GM23248 (cell line): ENCODE results near the gene SPTLC2. TPM values are rescaled to one million over a fixed set of nuclear protein-coding genes. Genes with fewer than 3 reads are reported as not detected.

ENCODE experiments used
- DNase-seq: peaks from one replicate; pipeline ENCODE4 v3.0.0-alpha.2; 2015
- H2AFZ ChIP-seq: fragments of 200-600 bp; sonication (generic); 2 replicates; pipeline ENCODE4 v1.6.1; 2016; ENCODE audit warnings: antibody characterized with exemption
- H3F3A ChIP-seq: fragments of 200-600 bp; sonication (generic); 2 replicates; pipeline ENCODE4 v1.6.1; 2016; ENCODE audit warnings: mild to moderate bottlenecking, antibody characterized with exemption, mixed run types; ENCODE audit not compliant: insufficient read depth
- H3K27ac ChIP-seq: fragments of 200-600 bp; sonication (generic); 2 replicates; pipeline ENCODE4 v1.5.1; 2016; ENCODE audit warnings: mild to moderate bottlenecking
- H3K27me3 ChIP-seq: fragments of 200-600 bp; sonication (generic); replicated peaks from 2 replicates; pipeline ENCODE4 v1.6.1; 2016; ENCODE audit warnings: mild to moderate bottlenecking; ENCODE audit not compliant: insufficient read depth
- H3K36me3 ChIP-seq: fragments of 200-600 bp; sonication (generic); 2 replicates; pipeline ENCODE4 v1.6.1; 2016; ENCODE audit warnings: low read depth, mild to moderate bottlenecking
- H3K4me1 ChIP-seq: fragments of 200-600 bp; sonication (generic); 2 replicates; pipeline ENCODE4 v1.6.1; 2016; ENCODE audit warnings: mild to moderate bottlenecking; ENCODE audit not compliant: insufficient read depth
- H3K4me2 ChIP-seq: fragments of 200-600 bp; sonication (generic); one replicate; pipeline ENCODE4 v1.6.1; 2016; ENCODE audit warnings: mild to moderate bottlenecking; ENCODE audit not compliant: unreplicated experiment
- H3K4me3 ChIP-seq: fragments of 200-600 bp; sonication (generic); 2 replicates; pipeline ENCODE4 v1.5.1; 2016; ENCODE audit warnings: mild to moderate bottlenecking
- H3K79me2 ChIP-seq: fragments of 200-600 bp; sonication (generic); 2 replicates; pipeline ENCODE4 v1.6.1; 2016; ENCODE audit warnings: mild to moderate bottlenecking; ENCODE audit not compliant: insufficient read depth
- H3K9ac ChIP-seq: fragments of 200-600 bp; sonication (generic); 2 replicates; pipeline ENCODE4 v1.6.1; 2016; ENCODE audit warnings: mild to moderate bottlenecking
- H3K9me2 ChIP-seq: fragments of 200-600 bp; sonication (generic); 2 replicates; pipeline ENCODE4 v1.6.1; 2016; ENCODE audit warnings: mixed run types, mild to moderate bottlenecking, moderate library complexity; ENCODE audit not compliant: insufficient read depth
- H3K9me3 ChIP-seq: fragments of 200-600 bp; sonication (generic); one replicate; pipeline ENCODE4 v1.6.1; 2017; ENCODE audit warnings: low read depth
- H4K20me1 ChIP-seq: fragments of 200-600 bp; sonication (generic); 2 replicates; pipeline ENCODE4 v1.6.0; 2016; ENCODE audit not compliant: insufficient read depth
- EZH2 ChIP-seq: fragments of 200-600 bp; sonication (generic); IDR thresholded peaks from 2 replicates; pipeline ENCODE4 v1.6.1; 2018; ENCODE audit warnings: antibody characterized with exemption, mild to moderate bottlenecking; ENCODE audit not compliant: insufficient read depth, poor library complexity, severe bottlenecking
- EZH2phosphoT487 ChIP-seq: fragments of 200-600 bp; sonication (generic); IDR thresholded peaks from 2 replicates; pipeline ENCODE4 v1.6.1; 2018; ENCODE audit warnings: antibody characterized with exemption, moderate library complexity, mild to moderate bottlenecking, low read depth; ENCODE audit not compliant: insufficient read depth
- WGBS, 2 experiments: methylation state at CpG; one replicate each; pipeline ENCODE4 v1.1.6; 2015 to 2017; ENCODE audit warnings: low lambda C conversion rate in 2 of 2, low coverage in 1 of 2; ENCODE audit errors: missing lambda C conversion rate in 2 of 2; 5-methylcytosine and 5-hydroxymethylcytosine counted together
- in situ Hi-C: fragments of 300-500 bp; cut with MboI; formaldehyde crosslinking; loops from 2 replicates; pipeline ENCODE4 v1.15.0; 2020
- polyA plus RNA-seq: library from polyadenylated mRNA; unstranded; fragments of >200 nt; fragmentation: Nextera tagmentation; extraction: Ambion mirVana; gene quantifications from 2 replicates; pipeline ENCODE4 v1.2.1, GENCODE V29; 2016
- total RNA-seq: library from RNA; depleted of rRNA; stranded (reverse); fragments of >200 nt; shearing (Covaris generic); gene quantifications from 2 replicates; pipeline ENCODE4 v1.2.3, GENCODE V29; 2014

Gene SPTLC2
- total and polyA plus RNA-seq, 2 experiments from 2014 or later, result 44.7 to 45.6 TPM

DNA sequence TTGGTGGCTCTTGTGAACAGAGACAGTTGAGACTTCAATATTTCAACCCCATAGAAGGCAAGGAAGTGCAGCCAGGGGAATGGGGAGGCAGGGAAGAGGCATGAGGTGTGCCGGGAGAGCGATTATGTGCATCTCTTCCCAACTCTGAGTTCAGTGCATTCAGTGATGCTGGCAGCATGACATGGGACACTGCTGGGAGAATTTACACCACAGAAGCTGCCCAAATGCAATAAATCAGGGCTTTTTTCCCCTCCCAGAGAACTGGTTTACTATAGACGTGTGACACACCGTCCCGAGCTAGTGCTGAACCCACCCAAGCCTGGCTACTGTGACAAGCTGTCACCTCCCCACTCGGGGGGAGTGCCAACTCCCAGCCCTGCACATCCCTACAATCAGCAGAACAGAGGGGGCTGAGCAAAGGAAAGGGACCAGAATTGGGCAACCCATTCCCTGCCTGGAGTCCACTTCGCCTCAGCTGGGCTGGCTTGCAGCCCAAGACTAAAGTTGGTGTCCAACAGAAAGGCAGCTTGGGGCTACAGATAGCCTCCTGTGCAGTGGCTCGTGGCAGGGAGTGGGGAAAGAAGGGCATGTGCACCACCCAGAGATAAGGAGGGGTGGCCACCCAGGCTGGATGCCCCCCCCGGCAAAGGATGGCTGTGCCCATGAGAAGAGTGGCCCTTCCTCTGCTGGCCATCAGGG lies 141.8 kb downstream of the SPTLC2 start:
- Histone ChIP-seq H3K27ac (no peak overlapping the region), H3K27me3 (peaks cover 8% of the 10 kb centered on the region; the same call in 1 of the 2 replicates)
- in situ Hi-C loops, result no loop called here

DNA sequence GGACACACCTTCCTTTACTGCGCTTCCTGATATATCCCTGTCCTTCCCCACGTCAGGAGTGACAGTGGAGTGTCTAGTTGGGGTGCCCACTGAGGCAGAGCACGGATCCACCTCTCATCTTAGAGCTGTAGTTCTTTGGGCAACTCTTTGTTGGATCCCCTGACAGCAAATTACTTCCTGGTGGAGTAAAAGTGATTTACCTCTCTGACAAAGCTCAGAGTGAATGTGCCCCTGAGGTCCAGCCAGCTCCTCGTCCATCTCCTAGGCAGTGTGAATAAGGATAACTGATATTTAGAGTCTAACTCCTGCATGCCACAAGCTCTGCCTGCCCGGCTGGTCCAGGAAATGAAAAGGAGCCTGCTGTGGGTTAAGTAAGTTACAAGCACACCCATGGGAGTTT lies 142.5 kb downstream of the SPTLC2 start:
- 54 to 55% methylated on average over 5 of the region's 5 CpGs for WGBS, 2 experiments

More for the DNA sequence above, 141.8 kb downstream of the SPTLC2 start:
- Histone ChIP-seq H3K79me2 (no peaks in the 10 kb centered on the region), H3K9ac (no peak overlapping the region), H3K4me2 (no peak overlapping the region), H3K9me2 (no peaks in the 10 kb centered on the region), H3K4me1 (no peaks in the 10 kb centered on the region), H3K9me3 (no peaks in the 10 kb centered on the region), H3K36me3 (no peaks in the 10 kb centered on the region), H3F3A (no peaks in the 10 kb centered on the region), H2AFZ (0 out of 2 replicates have a peak overlapping the region, but pooled peaks have one; percentile 51), H3K4me3 (no peak overlapping the region), H4K20me1 (no peaks in the 10 kb centered on the region)
- 15 to 17% methylated on average over 9 of the region's 9 CpGs for whole genome bisulfite sequencing, 2 experiments
- TF ChIP-seq EZH2phosphoT487, result no peak
- TF ChIP-seq EZH2, result no peak
- no peak for DNase-seq

DNA sequence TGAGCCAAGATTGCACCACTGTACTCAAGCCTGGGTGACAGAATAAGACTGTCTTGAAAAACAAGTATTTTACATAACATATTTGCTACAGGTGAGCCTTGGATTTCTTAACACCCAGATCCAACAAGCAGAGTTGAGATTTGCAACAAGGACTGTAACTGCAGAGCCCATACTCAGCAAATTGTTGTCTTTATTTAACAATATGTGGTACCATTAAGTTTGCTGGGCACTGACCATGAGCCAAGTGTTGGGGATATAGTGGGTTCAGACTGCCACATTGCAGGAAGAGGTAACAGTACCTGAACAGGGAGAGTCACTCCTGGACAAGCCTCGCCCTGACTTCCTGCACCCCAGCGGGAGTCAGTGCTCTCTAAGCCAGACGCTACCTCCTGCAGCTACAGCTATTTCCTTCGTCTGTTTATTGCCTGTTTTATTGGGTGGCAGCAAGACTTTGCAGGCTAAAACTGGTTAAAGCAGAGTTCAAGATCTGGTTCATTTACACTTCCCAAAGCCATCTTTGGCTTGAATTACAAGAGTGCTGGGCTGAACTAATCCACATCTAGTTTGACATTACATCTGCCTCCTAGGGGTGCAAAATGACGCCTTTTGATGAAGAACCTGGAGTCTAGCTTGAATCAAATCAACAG lies 146.1 kb downstream of the SPTLC2 start:
- in situ Hi-C loops, result no loop called here
- H3K4me3 ChIP-seq, result no peak overlapping the region
- 46 to 58% methylated on average over 5 of the region's 5 CpGs for WGBS, 2 experiments
- H3K9me3 ChIP-seq, result no peaks in the 10 kb centered on the region
- H3K27me3 ChIP-seq, result peaks cover 8% of the 10 kb centered on the region; the same call in 1 of the 2 replicates
- H3F3A ChIP-seq, result 0 out of 2 replicates have a peak, but pooled peaks cover 11% of the 10 kb centered on the region
- no peak overlapping the region for H3K27ac ChIP-seq
- no peaks in the 10 kb centered on the region for H4K20me1 ChIP-seq
- no peak overlapping the region for H2AFZ ChIP-seq
- no peaks in the 10 kb centered on the region for H3K9me2 ChIP-seq
- peaks cover 25% of the 10 kb centered on the region; the same call in 1 of the 2 replicates for H3K36me3 ChIP-seq
- no peaks in the 10 kb centered on the region for H3K79me2 ChIP-seq
- no peak overlapping the region for H3K9ac ChIP-seq
- no peak overlapping the region for H3K4me2 ChIP-seq
- TF ChIP-seq EZH2phosphoT487 (no peak), EZH2 (no peak)
- DNase-seq, result no peak
- no peaks in the 10 kb centered on the region for H3K4me1 ChIP-seq

More for the DNA sequence above, 142.5 kb downstream of the SPTLC2 start:
- Histone ChIP-seq H3K9me2 (no peaks in the 10 kb centered on the region), H3F3A (no peaks in the 10 kb centered on the region), H3K4me3 (no peak overlapping the region), H2AFZ (0 out of 2 replicates have a peak overlapping the region, but pooled peaks have one; percentile 51), H3K79me2 (no peaks in the 10 kb centered on the region), H3K27me3 (peaks cover 8% of the 10 kb centered on the region; the same call in 1 of the 2 replicates), H3K27ac (no peak overlapping the region), H3K9ac (no peak overlapping the region), H3K9me3 (no peaks in the 10 kb centered on the region), H3K36me3 (no peaks in the 10 kb centered on the region), H4K20me1 (no peaks in the 10 kb centered on the region), H3K4me2 (no peak overlapping the region), H3K4me1 (no peaks in the 10 kb centered on the region)
- no peak for DNase-seq
- no peak for TF ChIP-seq EZH2phosphoT487
- TF ChIP-seq EZH2, result no peak
- in situ Hi-C loops, result no loop called here

GRCh38 chr14:77469539-77469938 lies 146.9 kb downstream of the SPTLC2 start:
- TF ChIP-seq EZH2 (no peak), EZH2phosphoT487 (no peak)
- Histone ChIP-seq H3K9me2 (no peaks in the 10 kb centered on the region), H4K20me1 (no peaks in the 10 kb centered on the region), H3K9me3 (no peaks in the 10 kb centered on the region), H3K36me3 (peaks cover 33% of the 10 kb centered on the region; the same call in 1 of the 2 replicates), H3K9ac (no peak overlapping the region), H3K4me1 (no peaks in the 10 kb centered on the region), H2AFZ (no peak overlapping the region), H3K27me3 (peaks cover 4% of the 10 kb centered on the region; the same call in 1 of the 2 replicates), H3K4me3 (no peak overlapping the region), H3F3A (0 out of 2 replicates have a peak, but pooled peaks cover 11% of the 10 kb centered on the region), H3K4me2 (no peak overlapping the region), H3K79me2 (no peaks in the 10 kb centered on the region), H3K27ac (no peak overlapping the region)
- no peak for DNase-seq
- 91 to 100% methylated on average over 1 of the region's 1 CpG for WGBS, 2 experiments
- in situ Hi-C loops, result loop anchor here (10.0 kb wide), 1 partner anchor 235 kb away; the partner anchor contains the start of genes ALKBH1 and SLIRP
